IMR-90 (cell line): ENCODE data around the gene ACSBG1.

ENCODE experiments used
- CTCF ChIP-seq: conservative IDR thresholded peaks from 2 replicates; pipeline ENCODE4 v1.5.1; 2012; ENCODE audit warnings: mild to moderate bottlenecking, low read depth, low read length, improper control_type of control experiment
- MXI1 ChIP-seq: IDR thresholded peaks from 2 replicates; pipeline ENCODE4 v1.6.1; 2012; ENCODE audit warnings: low read depth, mild to moderate bottlenecking, low read length, moderate library complexity, borderline replicate concordance
- RCOR1 ChIP-seq: IDR thresholded peaks from 2 replicates; pipeline ENCODE4 v1.6.1; 2012; ENCODE audit warnings: mild to moderate bottlenecking, low read length, improper control_type of control experiment; ENCODE audit not compliant: insufficient replicate concordance
- RFX5 ChIP-seq: IDR thresholded peaks from 2 replicates; pipeline ENCODE4 v1.8.0; 2012; ENCODE audit warnings: low read depth, mild to moderate bottlenecking, low read length, moderate library complexity
- SMC3 ChIP-seq: fragments of 150-350 bp; IDR thresholded peaks from 2 replicates; pipeline ENCODE4 v1.6.1; 2016; ENCODE audit warnings: low read depth, mild to moderate bottlenecking, antibody characterized with exemption, low read length, moderate library complexity

DNA sequence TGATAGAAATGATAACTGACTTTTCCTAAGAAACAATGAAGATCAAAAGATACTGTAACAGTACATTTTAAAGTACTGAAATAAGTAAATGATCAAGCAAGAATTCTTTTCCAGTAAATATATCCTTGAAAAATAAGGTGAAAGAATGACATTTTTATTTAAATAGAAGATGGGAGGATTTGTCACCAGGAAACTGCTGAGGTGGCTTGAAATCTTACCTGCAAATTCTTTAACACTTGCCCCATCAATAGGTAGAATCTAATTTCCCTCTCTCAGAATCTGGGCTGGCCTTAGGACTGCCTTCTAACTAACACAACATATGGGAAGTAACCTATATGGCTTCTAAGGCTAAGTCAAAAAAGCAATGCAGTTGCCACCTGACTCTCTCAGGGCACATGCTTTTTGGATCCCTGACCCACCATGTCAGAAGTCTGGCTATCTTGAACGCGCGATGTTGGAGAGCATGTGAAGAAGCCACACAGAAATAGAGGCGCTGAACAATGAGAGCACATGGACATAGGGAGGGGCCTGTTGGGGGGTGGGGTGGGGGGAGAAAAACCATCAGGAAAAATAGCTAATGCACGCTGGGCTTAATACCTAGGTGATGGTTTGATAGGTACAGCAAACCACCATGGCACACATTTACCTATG lies 11.5 kb downstream of the ACSBG1 start:
- no peak for TF ChIP-seq CTCF
- TF ChIP-seq RFX5, result no peak
- no peak for TF ChIP-seq SMC3
- TF ChIP-seq RCOR1, result no peak
- TF ChIP-seq MXI1, result no peak
